LoVo (cell line): ENCODE measurements around the gene NMT1.
"Not testable (repeated sequence)": the region's sequence is repeated elsewhere in the genome, so short reads cannot be mapped to it uniquely, and the experiment has no call there.

Source experiments
- DNase-seq: peaks from one replicate; pipeline ENCODE4 v3.0.0-alpha.2; 2016; ENCODE audit warnings: low spot score

Gene NMT1

DNA sequence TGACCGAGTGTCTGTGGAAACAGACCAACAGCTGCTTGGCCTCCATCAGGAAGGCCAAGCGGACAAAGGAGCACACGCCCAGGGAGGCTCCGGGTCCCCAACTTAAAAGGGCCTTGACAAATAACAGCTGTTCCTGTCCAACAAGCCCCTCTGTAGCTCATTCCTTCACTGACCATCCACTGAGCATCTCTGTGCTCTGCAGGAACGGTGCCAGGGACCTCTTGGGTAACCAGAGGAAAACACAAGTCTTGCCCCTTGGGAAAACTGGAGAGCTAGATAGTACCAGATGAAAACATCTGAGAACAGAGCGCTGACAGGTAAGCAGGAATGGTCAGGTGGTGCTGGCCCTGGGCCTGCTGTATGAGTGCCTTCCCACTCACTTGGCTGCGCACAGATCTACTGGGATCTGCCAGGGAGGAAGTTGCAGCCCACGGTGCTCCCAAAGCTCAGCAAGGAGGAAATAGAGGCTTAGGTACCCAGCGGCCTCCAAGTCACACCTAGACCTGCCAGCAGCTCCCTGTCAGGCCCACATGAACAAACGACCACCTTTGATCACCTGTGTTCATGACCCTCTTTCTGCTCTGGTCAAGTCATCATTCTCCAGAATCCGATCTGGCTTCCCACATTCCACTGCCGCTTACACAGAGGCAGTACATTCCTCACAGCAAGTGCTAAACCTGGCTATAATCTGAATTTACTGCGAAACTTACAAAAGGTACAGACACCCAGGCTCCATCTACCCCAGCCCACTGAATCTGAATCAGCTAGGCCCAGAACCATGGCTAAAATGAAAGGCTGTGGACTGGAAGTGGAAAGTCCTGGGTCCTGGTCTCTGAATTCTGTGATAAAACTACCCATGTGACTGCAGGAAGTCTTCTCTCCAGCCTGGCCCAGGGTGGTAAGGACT, 22.1 kb upstream of the NMT1 start:
- no peak for DNase-seq

- DNase-seq = no peak
Observed at GRCh38 chr17:45040459-45040858, 20.7 kb upstream of the NMT1 start.

DNA sequence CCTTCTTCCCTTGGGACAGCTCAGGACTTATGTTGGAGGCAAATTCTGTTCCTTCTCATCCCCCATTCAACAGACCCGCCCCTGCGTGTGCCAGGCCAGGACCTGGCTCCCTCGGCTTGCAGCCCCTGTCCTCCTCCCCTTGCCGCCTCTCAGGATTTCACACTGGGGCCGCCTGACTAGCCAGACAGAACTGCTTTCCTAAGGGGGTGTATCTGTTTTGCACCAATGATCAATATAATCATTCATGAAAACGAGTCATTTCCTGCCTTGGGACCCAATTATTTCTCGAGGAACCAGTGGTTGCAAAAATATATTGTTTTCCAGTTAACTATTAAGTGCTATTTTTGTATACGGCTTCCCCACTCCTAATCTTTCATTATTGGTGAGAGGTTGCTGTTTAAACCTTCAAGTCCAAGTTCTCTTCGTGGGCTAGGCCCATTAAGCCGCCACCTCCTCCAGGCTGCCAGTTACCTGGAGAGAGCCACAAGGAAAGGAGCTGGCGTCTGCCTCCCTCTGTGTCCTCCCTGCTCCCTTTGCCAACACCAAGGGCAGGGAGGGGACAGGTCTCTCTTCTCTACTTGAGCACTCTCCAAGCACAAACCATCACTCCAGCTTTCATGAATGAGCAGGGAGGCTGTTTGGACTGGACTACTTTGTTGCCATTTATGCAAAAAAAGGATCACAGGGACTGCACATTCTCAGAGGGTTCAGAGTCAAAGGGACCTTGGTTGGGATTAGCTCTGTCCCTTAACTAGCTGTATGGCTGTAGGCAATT, 18.6 kb upstream of the NMT1 start:
- no peak for DNase-seq

DNA sequence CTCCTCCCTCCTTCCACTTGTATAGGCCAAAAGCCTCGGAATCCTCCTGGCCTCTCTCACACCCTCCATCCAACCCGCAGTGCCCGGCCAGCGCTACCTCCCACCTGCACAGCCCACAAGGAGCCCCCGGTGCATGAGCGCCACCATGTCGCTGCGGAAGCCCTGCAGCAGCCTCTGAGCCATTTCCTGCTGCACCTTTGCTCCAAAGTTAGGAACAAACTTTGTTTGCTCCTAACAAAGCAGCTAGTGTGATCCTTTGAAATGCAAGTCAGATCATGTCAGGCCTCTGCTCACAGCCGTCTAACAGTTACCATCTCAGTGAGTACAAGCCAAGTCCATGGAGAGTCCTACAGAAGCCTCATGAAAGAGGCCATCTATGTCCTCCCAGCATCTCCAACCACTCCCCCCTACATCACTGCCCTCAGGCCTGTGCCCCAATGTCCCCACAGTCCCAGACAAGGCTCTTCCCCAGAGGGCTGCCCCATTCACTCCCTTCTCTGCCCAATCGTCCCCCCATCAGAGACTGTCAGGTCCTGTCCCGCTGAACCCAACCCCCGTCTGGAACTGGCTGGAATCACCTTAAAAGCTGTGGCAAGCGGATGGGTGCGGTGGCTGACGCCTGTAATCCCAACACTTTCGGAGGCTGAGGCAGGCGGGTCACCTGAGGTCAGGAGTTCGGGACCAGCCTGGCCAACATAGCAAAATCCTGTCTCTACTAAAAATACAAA, 17.1 kb upstream of the NMT1 start:
- no peak for DNase-seq

DNA sequence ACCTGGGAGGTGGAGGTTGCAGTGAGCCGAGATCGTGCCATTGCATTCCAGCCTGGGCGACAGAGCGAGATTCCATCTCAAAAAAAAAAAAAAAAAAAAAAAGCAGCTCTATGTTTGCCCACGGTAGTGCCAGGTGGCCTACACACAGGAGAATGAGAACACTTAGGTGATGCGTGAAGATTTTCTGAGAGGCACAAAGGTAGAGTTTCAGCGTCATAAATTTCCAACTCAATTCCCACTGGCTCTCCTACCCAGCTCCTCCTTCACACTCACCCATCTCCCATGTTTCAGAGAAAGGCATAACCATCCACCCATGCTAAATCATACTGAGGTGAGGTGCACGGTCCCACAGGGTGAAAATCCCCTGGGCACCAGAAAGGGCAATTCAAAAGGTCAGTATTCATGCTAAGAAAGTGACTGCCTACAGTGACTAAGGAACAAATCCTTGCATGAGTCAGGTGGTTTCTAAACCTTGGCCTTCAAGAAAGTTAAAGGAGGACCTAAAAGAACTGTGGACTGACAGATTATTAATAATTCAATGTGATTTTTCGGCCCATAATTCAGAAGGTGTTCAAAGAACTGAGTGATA, 14.5 kb upstream of the NMT1 start:
- no peak for DNase-seq

DNA sequence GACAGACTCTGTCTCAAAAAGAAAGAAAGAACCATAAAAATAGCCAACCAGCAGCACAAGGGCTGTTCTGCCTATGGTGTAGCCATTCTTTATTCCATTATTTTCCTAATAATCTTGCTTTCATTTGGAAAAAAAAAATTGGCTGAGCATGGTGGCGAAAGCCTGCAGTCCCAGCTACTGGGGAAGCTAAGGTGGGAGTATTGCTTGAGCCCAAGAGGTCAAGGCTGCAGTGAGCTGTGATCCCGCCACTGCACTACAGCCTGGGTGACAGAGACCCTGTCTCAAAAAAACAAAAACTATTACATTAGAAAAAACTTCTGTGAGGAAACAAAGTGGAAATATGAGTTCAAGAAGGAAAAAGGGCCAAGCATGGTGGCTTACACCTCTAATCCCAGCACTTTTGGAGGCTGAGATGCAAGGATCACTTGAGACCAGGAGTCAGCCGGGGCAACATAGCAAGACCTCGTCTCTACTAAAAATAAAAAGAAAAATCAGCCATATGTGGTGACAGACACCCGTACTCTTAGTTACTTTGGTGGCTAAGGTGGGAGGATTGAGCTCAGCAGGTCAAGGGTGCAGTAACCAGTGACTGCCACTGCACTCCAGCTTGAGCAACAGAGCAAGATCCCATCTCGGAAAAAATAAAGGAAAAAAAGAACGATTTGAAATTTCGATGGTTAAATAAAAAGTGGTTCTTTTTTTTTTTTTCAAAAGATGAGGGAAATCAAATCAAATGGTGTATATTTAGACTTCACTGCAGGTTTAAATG, 12.1 kb upstream of the NMT1 start:
- DNase-seq = no peak

- DNase-seq = peak; percentile 31
Observed at GRCh38 chr17:45050481-45051059, 10.5 kb upstream of the NMT1 start.

DNA sequence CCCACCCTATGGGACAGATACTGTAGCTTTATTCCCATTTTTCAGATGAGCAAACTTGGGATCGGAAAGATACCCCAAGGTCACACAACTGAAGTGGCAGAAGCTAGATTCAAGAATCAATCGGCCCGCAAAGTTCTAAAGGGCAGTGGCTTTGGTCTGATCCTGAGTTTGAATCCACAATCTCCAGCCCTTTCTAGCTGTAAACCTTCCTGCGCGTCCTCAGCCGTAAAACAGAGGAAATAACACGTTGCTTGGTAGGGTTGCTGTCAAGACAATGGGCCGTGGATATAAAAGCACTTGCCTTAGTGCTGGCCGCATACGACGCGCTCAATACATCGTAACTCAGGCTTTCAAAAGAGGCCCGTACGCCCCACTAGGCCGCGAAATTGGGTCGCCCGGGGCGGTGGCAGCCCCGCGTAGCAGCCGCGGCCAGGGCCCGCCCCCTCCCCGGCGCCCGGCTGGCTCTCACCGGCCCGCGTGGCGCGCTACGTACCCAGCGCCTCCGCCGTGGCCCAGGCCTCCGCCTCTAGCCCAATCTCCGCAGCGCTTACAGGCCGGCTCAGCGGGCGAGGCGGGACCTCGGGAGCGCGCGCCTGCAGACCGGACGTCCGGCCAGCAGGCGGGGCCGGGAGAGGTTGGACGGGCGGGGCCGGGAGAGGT, 9.9 kb upstream of the NMT1 start, which contains the start of gene DCAKD:
DCAKD (minus strand) TSS at position 573 of the 660 bp plus-strand sequence. CDS start 16,747 bp downstream, outside the sequence.
- DNase-seq = peak; percentile 96

GRCh38 chr17:45051720-45052051, 9.4 kb upstream of the NMT1 start:
- DNase-seq = not testable (repeated sequence)

DNA sequence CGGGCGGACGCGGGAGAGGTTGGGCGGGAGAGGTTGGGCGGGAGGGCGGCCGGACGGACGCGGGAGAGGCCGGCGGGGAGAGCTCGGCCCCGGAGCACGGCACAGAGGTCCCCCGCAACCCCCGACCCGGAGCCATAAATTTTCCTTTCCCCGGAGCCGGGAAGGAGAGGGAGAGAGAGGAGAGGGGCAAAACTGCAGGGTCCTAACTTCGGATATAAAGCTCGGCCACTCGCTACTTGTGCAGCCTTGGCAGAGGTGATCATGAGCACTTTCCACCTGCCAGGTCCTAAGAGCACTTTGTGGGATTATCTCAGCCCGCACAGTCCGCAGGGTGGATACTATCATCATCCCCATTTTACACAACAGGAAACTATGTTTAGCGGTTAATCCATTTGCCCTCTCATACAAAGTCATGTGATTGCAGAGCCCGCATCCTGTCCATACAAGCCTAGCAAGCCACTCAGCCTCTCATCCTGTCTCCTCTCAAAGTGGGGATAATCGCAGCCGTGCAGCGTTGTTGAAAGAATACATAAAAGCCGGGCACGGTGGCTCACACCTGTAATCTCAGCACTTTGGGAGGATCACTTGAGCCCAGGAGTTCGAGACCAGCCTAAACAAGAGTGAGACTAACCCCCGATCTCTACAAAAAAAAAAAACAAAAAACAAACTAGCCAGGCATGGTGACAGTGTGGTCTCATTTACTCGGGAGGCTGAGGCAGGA, 8.9 kb upstream of the NMT1 start:
- DNase-seq = peak; percentile 11

- DNase-seq = no peak
Observed at GRCh38 chr17:45060382-45060796, 728 bp upstream of the NMT1 start.

GRCh38 chr17:45061606-45062205, 589 bp downstream of the NMT1 start:
- no peak for DNase-seq

GRCh38 chr17:45063198-45063597, 2.1 kb downstream of the NMT1 start:
- DNase-seq = no peak

GRCh38 chr17:45067637-45068036, 6.5 kb downstream of the NMT1 start:
- DNase-seq = no peak

GRCh38 chr17:45070001-45070400, 8.9 kb downstream of the NMT1 start:
- no peak for DNase-seq

DNA sequence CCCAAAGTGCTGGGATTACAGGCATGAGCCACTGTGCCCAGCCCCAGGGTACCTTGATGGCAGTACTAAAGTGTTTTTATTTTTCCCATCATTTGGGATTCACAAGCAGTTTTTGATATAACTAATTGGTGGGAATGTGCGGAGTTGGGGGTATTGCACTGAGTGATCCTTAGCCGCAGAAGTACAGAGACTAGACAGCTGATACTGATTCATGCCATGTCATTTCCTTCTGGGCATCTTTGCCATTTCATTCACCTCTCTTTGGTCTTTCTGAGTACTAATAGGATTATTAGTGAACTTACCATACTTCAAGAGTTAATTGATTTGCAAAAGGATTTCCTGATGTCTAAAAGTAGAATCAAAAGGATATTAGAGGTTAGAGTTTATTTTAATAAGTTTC, 9.7 kb downstream of the NMT1 start:
- DNase-seq = no peak

- DNase-seq = no peak
Observed at GRCh38 chr17:45073414-45074070, 12.4 kb downstream of the NMT1 start.

DNA sequence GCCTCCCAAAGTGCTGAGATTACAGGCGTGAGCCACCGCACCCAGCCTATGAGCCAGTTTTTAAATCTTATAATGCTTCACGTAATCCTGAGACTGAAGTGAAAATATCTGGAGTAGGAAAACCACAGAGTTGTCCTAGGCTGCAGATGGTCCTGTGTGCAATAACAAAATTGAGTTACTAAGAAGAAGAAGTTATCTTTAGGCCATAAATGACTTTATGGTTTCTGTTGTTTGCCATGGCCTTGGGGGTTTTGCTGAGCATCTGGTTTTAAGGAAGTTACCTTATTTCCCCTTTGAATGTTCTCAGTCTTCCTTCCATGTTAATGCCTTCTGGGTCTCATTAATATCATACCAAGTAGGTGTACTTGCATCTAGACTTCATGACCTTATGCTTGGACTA, 16.5 kb downstream of the NMT1 start:
- DNase-seq = no peak
